CD14-positive monocyte (primary cell): ENCODE measurements around the gene OOSP4A. TPM values are rescaled to one million over a fixed set of nuclear protein-coding genes. Genes with fewer than 3 reads are reported as not detected.

Experiments
- DNase-seq, 3 donors: peaks; one replicate each; pipeline ENCODE4 v3.0.0-alpha.2; 2011 to 2022
- H2AFZ ChIP-seq: 2 replicates; pipeline ENCODE4 v1.6.0; 2012; ENCODE audit warnings: mild to moderate bottlenecking, low read depth, low read length, inconsistent platforms; ENCODE audit not compliant: insufficient read depth, poor library complexity, severe bottlenecking
- H3K27ac ChIP-seq, 2 donors: 1 replicate in 1 of 2; 2 replicates in 1 of 2; pipeline ENCODE4 v1.5.1; 2012 to 2013; ENCODE audit warnings: low read length in 2 of 2, control low read depth in 1 of 2, inconsistent platforms in 1 of 2, low read depth in 1 of 2, mild to moderate bottlenecking in 1 of 2
- H3K27me3 ChIP-seq, 2 donors: one replicate each; pipeline versions ENCODE4 v1.6.0 to v1.6.1; 2011 to 2013; ENCODE audit warnings: low read length in 2 of 2; ENCODE audit not compliant: control insufficient read depth in 2 of 2, insufficient read depth in 2 of 2
- H3K36me3 ChIP-seq, 2 donors: replicated peaks in 1 of 2; 1 replicate in 1 of 2; 2 replicates in 1 of 2; pipeline versions ENCODE4 v1.5.1 to v1.6.1; 2012 to 2013; ENCODE audit warnings: low read length in 2 of 2, control low read depth in 1 of 2, inconsistent platforms in 1 of 2, mild to moderate bottlenecking in 1 of 2; ENCODE audit not compliant: insufficient read depth in 2 of 2, control insufficient read depth in 1 of 2
- H3K4me1 ChIP-seq, 2 donors: 1 replicate in 1 of 2; 2 replicates in 1 of 2; pipeline versions ENCODE4 v1.5.1 to v1.6.1; 2012 to 2013; ENCODE audit warnings: low read length in 2 of 2, control low read depth in 1 of 2, inconsistent platforms in 1 of 2, mild to moderate bottlenecking in 1 of 2, moderate library complexity in 1 of 2; ENCODE audit not compliant: insufficient read depth in 2 of 2, control insufficient read depth in 1 of 2
- H3K4me2 ChIP-seq: replicated peaks from 2 replicates; pipeline ENCODE3; 2012; ENCODE audit warnings: low read length, moderate library complexity, mild to moderate bottlenecking; ENCODE audit not compliant: poor library complexity, severe bottlenecking; ENCODE audit errors: extremely low read depth
- H3K4me3 ChIP-seq, 3 experiments: fragments of 200-600 bp in 1 of 3; sonication (generic) in 1 of 3; replicated peaks in 1 of 3; 1 replicate in 2 of 3; 2 replicates in 1 of 3; pipeline ENCODE4 v1.5.1; 2011 to 2013; ENCODE audit warnings: low read length in 3 of 3, mild to moderate bottlenecking in 3 of 3, control low read depth in 2 of 3, low read depth in 2 of 3, inconsistent platforms in 1 of 3, moderate library complexity in 1 of 3
- H3K79me2 ChIP-seq: 2 replicates; pipeline ENCODE4 v1.6.0; 2012; ENCODE audit warnings: mild to moderate bottlenecking, control low read depth, inconsistent platforms, low read length, moderate library complexity; ENCODE audit not compliant: insufficient read depth
- H3K9ac ChIP-seq: 2 replicates; pipeline ENCODE4 v1.6.0; 2017; ENCODE audit warnings: low read length, mild to moderate bottlenecking; ENCODE audit not compliant: insufficient read depth, poor library complexity, severe bottlenecking
- H3K9me3 ChIP-seq, 2 donors: replicated peaks in 1 of 2; 1 replicate in 1 of 2; 2 replicates in 1 of 2; pipeline versions ENCODE4 v1.5.1 to v1.6.1; 2012 to 2013; ENCODE audit warnings: low read length in 2 of 2, control low read depth in 1 of 2; ENCODE audit not compliant: control insufficient read depth in 1 of 2, insufficient read depth in 1 of 2
- H4K20me1 ChIP-seq: 2 replicates; pipeline ENCODE4 v1.6.0; 2012; ENCODE audit warnings: mild to moderate bottlenecking, low read length, control low read depth, moderate library complexity; ENCODE audit not compliant: insufficient read depth
- H3K27ac Mint-ChIP-seq, 7 donors: one replicate each; pipeline ENCODE4 v1.8.0; 2020; ENCODE audit warnings: mild to moderate bottlenecking in 7 of 7, mixed read lengths in 7 of 7, moderate library complexity in 6 of 7, inconsistent platforms in 2 of 7
- H3K27me3 Mint-ChIP-seq, 3 donors: one replicate each; pipeline ENCODE4 v1.8.0; 2021 to 2022; ENCODE audit warnings: low read depth in 3 of 3, mild to moderate bottlenecking in 3 of 3, mixed read lengths in 3 of 3, moderate library complexity in 3 of 3, inconsistent platforms in 1 of 3
- H3K36me3 Mint-ChIP-seq, 2 donors: one replicate each; pipeline ENCODE4 v1.8.0; 2020; ENCODE audit warnings: mixed read lengths in 2 of 2, inconsistent platforms in 1 of 2, mild to moderate bottlenecking in 1 of 2
- H3K4me1 Mint-ChIP-seq: one replicate; pipeline ENCODE4 v1.8.0; 2020; ENCODE audit warnings: mild to moderate bottlenecking, mixed read lengths
- H3K4me3 Mint-ChIP-seq, 2 donors: one replicate each; pipeline ENCODE4 v1.8.0; 2020; ENCODE audit warnings: mild to moderate bottlenecking in 2 of 2, mixed read lengths in 2 of 2, moderate library complexity in 1 of 2
- H3K9me3 Mint-ChIP-seq, 7 donors: one replicate each; pipeline ENCODE4 v1.8.0; 2020 to 2022; ENCODE audit warnings: mixed read lengths in 7 of 7, mild to moderate bottlenecking in 6 of 7, moderate library complexity in 6 of 7, inconsistent platforms in 2 of 7
- WGBS: methylation state at CpG from one replicate; pipeline ENCODE4 v1.1.5; 2013; ENCODE audit warnings: missing lambda C conversion rate; ENCODE audit not compliant: insufficient coverage; 5-methylcytosine and 5-hydroxymethylcytosine counted together
- intact Hi-C, 2 donors: fragments of 100-400 bp; cut with micrococcal nuclease; formaldehyde crosslinking; loops; one replicate each; pipeline versions ENCODE4 v1.15.0 to v1.15.1; 2023
- polyA plus RNA-seq, 3 donors: library from polyadenylated mRNA; depleted of rRNA in 1 of 3; unstranded in 2 of 3; stranded (reverse) in 1 of 3; fragments of 300-500 nt in 2 of 3; fragments of >200 nt in 1 of 3; fragmentation: Illumina TruSeq in 2 of 3; gene quantifications; 1 replicate in 2 of 3; 2 replicates in 1 of 3; pipeline ENCODE4 v1.2.3, GENCODE V29; 2012 to 2021
- TF ChIP-seq, protein P1 (sequence below): fragments of 200-600 bp; IDR thresholded peaks from one replicate; pipeline ENCODE4 v1.8.0; 2022; ENCODE audit warnings: antibody characterized with exemption, mild to moderate bottlenecking

The OOSP4A gene
- polyA plus RNA-seq, 3 donors: not detected

- no peaks in the 10 kb centered on the region for H3K27me3 Mint-ChIP-seq
- DNase-seq: no peak
- H4K20me1 ChIP-seq: no peaks in the 10 kb centered on the region
- no peak overlapping the region for H2AFZ ChIP-seq
- H3K4me3 ChIP-seq: no peak overlapping the region
- WGBS: 50% methylated on average over 1 of the region's 9 CpGs
- H3K4me1 Mint-ChIP-seq: peaks cover 6% of the 10 kb centered on the region
- H3K9ac ChIP-seq: no peak overlapping the region
- H3K36me3 ChIP-seq: no peaks in the 10 kb centered on the region
- H3K27ac Mint-ChIP-seq: no peak overlapping the region
- TF ChIP-seq, protein P1, sequence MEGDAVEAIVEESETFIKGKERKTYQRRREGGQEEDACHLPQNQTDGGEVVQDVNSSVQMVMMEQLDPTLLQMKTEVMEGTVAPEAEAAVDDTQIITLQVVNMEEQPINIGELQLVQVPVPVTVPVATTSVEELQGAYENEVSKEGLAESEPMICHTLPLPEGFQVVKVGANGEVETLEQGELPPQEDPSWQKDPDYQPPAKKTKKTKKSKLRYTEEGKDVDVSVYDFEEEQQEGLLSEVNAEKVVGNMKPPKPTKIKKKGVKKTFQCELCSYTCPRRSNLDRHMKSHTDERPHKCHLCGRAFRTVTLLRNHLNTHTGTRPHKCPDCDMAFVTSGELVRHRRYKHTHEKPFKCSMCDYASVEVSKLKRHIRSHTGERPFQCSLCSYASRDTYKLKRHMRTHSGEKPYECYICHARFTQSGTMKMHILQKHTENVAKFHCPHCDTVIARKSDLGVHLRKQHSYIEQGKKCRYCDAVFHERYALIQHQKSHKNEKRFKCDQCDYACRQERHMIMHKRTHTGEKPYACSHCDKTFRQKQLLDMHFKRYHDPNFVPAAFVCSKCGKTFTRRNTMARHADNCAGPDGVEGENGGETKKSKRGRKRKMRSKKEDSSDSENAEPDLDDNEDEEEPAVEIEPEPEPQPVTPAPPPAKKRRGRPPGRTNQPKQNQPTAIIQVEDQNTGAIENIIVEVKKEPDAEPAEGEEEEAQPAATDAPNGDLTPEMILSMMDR: no peak
- no peaks in the 10 kb centered on the region for H3K79me2 ChIP-seq
- H3K4me2 ChIP-seq: no peak overlapping the region
- H3K27ac ChIP-seq: no peak overlapping the region
- H3K9me3 Mint-ChIP-seq: peaks cover 0 to 4% (median 0%) of the 10 kb centered on the region in 7 donors
- H3K4me3 Mint-ChIP-seq: no peak overlapping the region
- H3K4me1 ChIP-seq: no peaks in the 10 kb centered on the region
- no peaks in the 10 kb centered on the region for H3K27me3 ChIP-seq
- H3K9me3 ChIP-seq: no peaks in the 10 kb centered on the region
- intact Hi-C loops: no loop called here
- no peaks in the 10 kb centered on the region for H3K36me3 Mint-ChIP-seq
Observed at GRCh38 chr11:59960502-59961381, 3.1 kb upstream of the OOSP4A start.

DNA sequence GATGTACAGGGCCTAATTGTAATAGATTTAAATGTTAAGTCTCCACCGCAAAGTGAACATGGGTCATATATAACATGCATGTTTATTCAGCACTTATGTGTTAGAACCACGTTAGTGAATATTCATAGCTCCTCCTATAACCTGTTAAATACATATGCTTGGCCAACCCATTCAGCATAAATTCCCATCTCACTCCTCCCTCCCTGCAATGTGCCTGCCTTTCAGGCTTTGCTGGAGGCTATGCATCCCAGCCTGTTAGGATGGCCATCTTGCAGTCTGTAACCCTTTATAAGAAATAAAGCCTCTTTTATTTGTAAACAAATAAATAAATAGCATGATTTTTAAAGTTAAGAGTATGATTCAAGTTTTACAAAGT, 1.7 kb upstream of the OOSP4A start:
- Histone ChIP-seq H3K4me1 (no peaks in the 10 kb centered on the region), H3K27me3 (no peaks in the 10 kb centered on the region), H2AFZ (no peak overlapping the region), H4K20me1 (no peaks in the 10 kb centered on the region), H3K4me3 (no peak overlapping the region), H3K9ac (no peak overlapping the region), H3K79me2 (no peaks in the 10 kb centered on the region), H3K27ac (no peak overlapping the region), H3K36me3 (no peaks in the 10 kb centered on the region), H3K4me2 (no peak overlapping the region), H3K9me3 (no peaks in the 10 kb centered on the region)
- H3K27me3 Mint-ChIP-seq: no peaks in the 10 kb centered on the region
- TF ChIP-seq, protein P1: no peak
- H3K27ac Mint-ChIP-seq: no peak overlapping the region
- H3K4me1 Mint-ChIP-seq: peaks cover 6% of the 10 kb centered on the region
- intact Hi-C loops: no loop called here
- no peaks in the 10 kb centered on the region for H3K36me3 Mint-ChIP-seq
- no peak overlapping the region for H3K4me3 Mint-ChIP-seq
- DNase-seq: no peak
- peaks cover 0 to 4% (median 0%) of the 10 kb centered on the region in 7 donors for H3K9me3 Mint-ChIP-seq
- WGBS: 79% methylated on average over 1 of the region's 2 CpGs
